Uterus (tissue), 4 donors: ENCODE results near the gene POLR2H. TPM values are rescaled to one million over a fixed set of nuclear protein-coding genes. Genes with fewer than 3 reads are reported as not detected.

Source experiments
- DNase-seq, 2 donors: peaks; one replicate each; pipeline ENCODE4 v3.0.0-alpha.2; 2019 to 2020
- H3K27ac ChIP-seq, 2 donors: fragments of 200-600 bp; sonication (generic); 1 replicate in 1 of 2; 2 replicates in 1 of 2; pipeline ENCODE4 v1.5.1; 2016 to 2018
- H3K27me3 ChIP-seq, 2 donors: fragments of 200-600 bp; sonication (generic); one replicate each; pipeline ENCODE4 v1.5.1; 2018 to 2019; ENCODE audit warnings: control low read depth in 1 of 2
- H3K36me3 ChIP-seq, 2 donors: fragments of 200-600 bp; sonication (generic); one replicate each; pipeline ENCODE4 v1.5.1; 2019; ENCODE audit warnings: control low read depth in 1 of 2
- H3K4me1 ChIP-seq, 2 donors: fragments of 200-600 bp; sonication (generic); one replicate each; pipeline ENCODE4 v1.5.1; 2018 to 2019; ENCODE audit warnings: control low read depth in 1 of 2
- H3K4me3 ChIP-seq, 2 donors: fragments of 200-600 bp; sonication (generic); 1 replicate in 1 of 2; 2 replicates in 1 of 2; pipeline ENCODE4 v1.5.1; 2018 to 2019; ENCODE audit warnings: mild to moderate bottlenecking in 1 of 2
- H3K9me3 ChIP-seq, 2 donors: fragments of 200-600 bp; sonication (generic); one replicate each; pipeline ENCODE4 v1.5.1; 2019; ENCODE audit warnings: control low read depth in 1 of 2
- CTCF ChIP-seq, 4 experiments: fragments of 200-600 bp in 2 of 4; fragments of 450-650 bp in 2 of 4; sonication (generic) in 2 of 4; IDR thresholded peaks; one replicate each; pipeline ENCODE4 v1.5.1; 2016 to 2019; ENCODE audit warnings: antibody characterized with exemption in 4 of 4, mild to moderate bottlenecking in 2 of 4, moderate library complexity in 1 of 4
- POLR2A ChIP-seq, 2 donors: fragments of 450-650 bp; IDR thresholded peaks; one replicate each; pipeline ENCODE4 v1.6.1; 2016; ENCODE audit warnings: antibody characterized with exemption in 2 of 2, mild to moderate bottlenecking in 1 of 2, moderate library complexity in 1 of 2
- intact Hi-C: fragments of 100-400 bp; cut with DNase I; formaldehyde crosslinking; loops from one replicate; pipeline ENCODE4 v1.15.1; 2023; ENCODE audit warnings: low total_unique reads
- total RNA-seq, 4 donors: library from RNA; depleted of rRNA in 3 of 4; stranded (reverse); fragments of >200 nt in 3 of 4; gene quantifications; one replicate each; pipeline versions ENCODE4 v1.1.0 to v1.2.4, GENCODE V29; 2014 to 2023
- donor health status: DM: yes; HTN: yes; CAD: no.

The POLR2H gene
- total RNA-seq, 4 donors from 2014 or later, result 52.8 to 103 (median 82.7) TPM

- intact Hi-C loops, result no loop called here
- no peak overlapping the region for H3K27ac ChIP-seq
- no peak for TF ChIP-seq CTCF (IDR thresholded peaks at IDR 0.05)
- no peak for TF ChIP-seq POLR2A (IDR thresholded peaks at IDR 0.05)
- DNase-seq, result no peak
- H3K4me3 ChIP-seq, result no peak overlapping the region
- no peaks in the 10 kb centered on the region for H3K36me3 ChIP-seq
- no peaks in the 10 kb centered on the region for H3K27me3 ChIP-seq
- H3K4me1 ChIP-seq, result no peaks in the 10 kb centered on the region
- H3K9me3 ChIP-seq, result no peaks in the 10 kb centered on the region
Observed at GRCh38 chr3:184344579-184345316, 16.8 kb upstream of the POLR2H start.

- H3K36me3 ChIP-seq, result no peaks in the 10 kb centered on the region
- H3K4me1 ChIP-seq, result no peaks in the 10 kb centered on the region
- no peaks in the 10 kb centered on the region for H3K27me3 ChIP-seq
- DNase-seq, result no peak
- no peak for TF ChIP-seq POLR2A (IDR thresholded peaks at IDR 0.05)
- intact Hi-C loops, result no loop called here
- H3K9me3 ChIP-seq, result no peaks in the 10 kb centered on the region
- H3K27ac ChIP-seq, result no peak overlapping the region
- H3K4me3 ChIP-seq, result no peak overlapping the region
Observed at GRCh38 chr3:184345317-184346144, 16.0 kb upstream of the POLR2H start.

GRCh38 chr3:184346480-184347190 is 14.9 kb upstream of the POLR2H start:
- Histone ChIP-seq H3K4me1 (peaks cover 0 to 5% of the 10 kb centered on the region in 2 donors), H3K27me3 (no peaks in the 10 kb centered on the region), H3K27ac (no peak overlapping the region), H3K36me3 (no peaks in the 10 kb centered on the region), H3K9me3 (no peaks in the 10 kb centered on the region), H3K4me3 (no peak overlapping the region)
- TF ChIP-seq POLR2A (IDR thresholded peaks at IDR 0.05) (no peak), CTCF (IDR thresholded peaks at IDR 0.05) (no peak)
- no peak for DNase-seq
- intact Hi-C loops, result no loop called here

- H3K4me3 ChIP-seq, result no peak overlapping the region
- DNase-seq, result no peak
- no peak overlapping the region for H3K27ac ChIP-seq
- H3K4me1 ChIP-seq, result peaks cover 0 to 10% of the 10 kb centered on the region in 2 donors
- no peaks in the 10 kb centered on the region for H3K9me3 ChIP-seq
- no peaks in the 10 kb centered on the region for H3K27me3 ChIP-seq
- H3K36me3 ChIP-seq, result no peaks in the 10 kb centered on the region
- TF ChIP-seq POLR2A (IDR thresholded peaks at IDR 0.05) (no peak), CTCF (IDR thresholded peaks at IDR 0.05) (no peak)
- intact Hi-C loops, result no loop called here
Observed at GRCh38 chr3:184347321-184348056, 14.0 kb upstream of the POLR2H start.

GRCh38 chr3:184348057-184348382 is 13.5 kb upstream of the POLR2H start:
- no peak for DNase-seq
- intact Hi-C loops, result no loop called here
- Histone ChIP-seq H3K27me3 (no peaks in the 10 kb centered on the region), H3K4me1 (peaks cover 0 to 10% of the 10 kb centered on the region in 2 donors), H3K36me3 (no peaks in the 10 kb centered on the region), H3K27ac (no peak overlapping the region), H3K4me3 (no peak overlapping the region), H3K9me3 (no peaks in the 10 kb centered on the region)
- TF ChIP-seq CTCF (IDR thresholded peaks at IDR 0.05), result no peak
- no peak for TF ChIP-seq POLR2A (IDR thresholded peaks at IDR 0.05)
